Left colon (tissue), 2 donors: ENCODE measurements around the gene ACOXL. TPM values are rescaled to one million over a fixed set of nuclear protein-coding genes. Genes with fewer than 3 reads are reported as not detected.

Experiments used
- ATAC-seq: fragments of 200-7000 bp; cut with Tn5 transposase; one replicate; pipeline ENCODE4 v1.9.1; 2020; ENCODE audit warnings: mild to moderate bottlenecking, moderate library complexity
- DNase-seq, 2 donors: peaks; one replicate each; pipeline ENCODE4 v3.0.0-alpha.2; 2020
- intact Hi-C, 2 donors: fragments of 100-400 bp; cut with DNase I in 1 of 2; cut with micrococcal nuclease in 1 of 2; formaldehyde crosslinking; loops; one replicate each; pipeline versions ENCODE4 v1.11.2 to v1.14.0; 2022; cut with DNase I, micrococcal nuclease
- total RNA-seq, 2 donors: library from RNA; stranded (reverse); fragmentation: NEBNext Ultra II Directional; extraction: Animal tissue kit (Norgen Biotek cat#: 25700); gene quantifications; one replicate each; pipeline ENCODE4 v1.2.1, GENCODE V29; 2021
- donor health status: DM: no; HTN: no; CAD: no.
- donor health status: DM: yes; HTN: yes; CAD: no.

ACOXL gene
- total RNA-seq, 2 donors from 2014 or later: 0.42 to 0.82 TPM

DNA sequence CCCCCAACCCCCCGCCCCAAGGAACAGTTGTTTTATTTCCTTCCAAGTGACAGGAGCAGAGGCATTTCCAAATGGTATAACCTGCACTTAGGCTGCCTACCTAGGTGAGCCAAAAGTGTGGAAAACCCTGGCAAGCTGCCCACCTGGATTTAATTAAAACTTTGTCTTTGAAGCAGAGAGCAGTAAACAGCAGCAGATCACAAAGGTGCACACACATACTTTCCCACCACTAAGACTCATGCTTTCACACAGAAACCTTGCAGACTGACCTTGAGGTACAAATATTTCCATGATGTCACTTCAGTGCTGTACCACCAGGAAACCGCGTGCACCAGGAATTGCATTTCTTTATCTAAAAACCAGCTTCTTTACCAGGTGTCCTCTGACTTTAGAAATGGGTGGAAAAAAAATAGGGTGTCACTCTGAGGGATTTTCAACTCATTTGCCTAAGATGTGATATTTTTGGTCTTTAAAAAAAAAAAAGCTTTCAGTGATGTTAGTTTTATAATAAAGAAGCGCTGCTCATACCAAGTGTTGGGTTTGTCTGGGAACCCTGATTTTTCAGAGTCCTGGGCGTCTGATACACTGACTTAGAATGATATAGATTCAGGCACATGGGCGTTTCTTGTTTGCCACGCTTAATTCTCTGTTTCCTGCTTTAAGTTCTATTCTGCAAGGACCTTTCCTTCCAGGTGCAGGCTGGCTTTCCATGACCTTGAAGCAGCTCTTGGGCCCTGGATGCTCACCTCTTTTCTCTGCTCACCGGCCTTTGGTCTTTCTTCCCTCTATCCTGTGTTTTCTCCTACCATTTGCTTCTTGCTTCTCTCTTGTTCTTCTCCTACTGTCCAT is 317.6 kb downstream of the ACOXL start:
- peak in 1 of 2 donors; percentile 46 for DNase-seq
- intact Hi-C loops: no loop called here
- peak; percentile 68 for ATAC-seq

DNA sequence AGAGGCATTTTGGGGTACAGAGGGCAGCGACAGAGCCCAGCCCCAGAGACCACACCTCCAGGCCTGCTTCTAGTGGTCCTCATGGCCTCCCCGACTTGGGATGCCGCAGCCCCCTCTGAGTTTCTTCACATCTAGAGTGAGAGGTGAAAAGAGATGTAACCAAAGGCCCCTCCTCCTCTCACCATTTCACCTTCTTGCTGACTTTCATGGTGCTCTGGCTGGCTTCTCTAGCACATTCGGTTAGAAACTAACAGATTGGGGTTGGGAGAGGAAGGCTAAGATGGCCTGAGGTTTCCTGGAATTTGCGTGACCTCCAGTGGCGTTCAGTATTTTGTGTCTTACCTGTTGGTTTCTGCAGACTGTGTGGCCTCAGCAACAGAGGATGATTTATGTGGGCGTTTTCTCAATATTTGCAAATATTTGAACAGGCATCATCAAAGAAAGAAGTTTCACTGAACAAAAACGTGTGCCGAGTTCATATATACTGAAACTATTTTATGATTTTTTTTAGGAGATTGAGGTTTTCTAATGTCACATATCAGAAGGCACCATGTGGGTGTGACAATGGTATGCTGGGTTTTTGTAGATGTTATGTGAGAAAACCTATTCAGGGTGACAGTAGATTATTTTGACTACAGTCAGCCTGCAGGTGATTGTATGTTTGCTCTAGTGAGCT is 318.5 kb downstream of the ACOXL start:
- DNase-seq (no peak), ATAC-seq (peak; percentile 52)
- intact Hi-C loops: no loop called here

DNA sequence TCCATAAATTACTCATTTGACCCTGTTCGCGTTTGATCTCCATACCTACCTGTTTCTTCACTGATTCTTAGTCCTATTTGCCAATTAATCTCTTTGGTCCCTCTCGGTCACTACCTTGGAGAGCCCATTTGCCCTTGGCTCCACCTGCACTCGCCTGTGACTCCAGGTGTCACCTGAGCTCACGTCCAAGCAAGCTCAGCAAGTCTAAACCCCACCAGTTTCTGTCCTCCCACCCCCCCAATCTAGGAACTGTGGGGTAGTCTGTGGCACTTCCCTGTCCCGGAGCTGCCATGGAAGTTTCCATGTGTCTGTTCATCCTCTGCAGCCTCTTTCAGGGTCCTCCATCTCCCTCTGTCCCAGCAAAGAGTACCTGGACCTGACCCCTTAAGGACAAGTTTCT is 320.2 kb downstream of the ACOXL start:
- no peak for ATAC-seq
- intact Hi-C loops: no loop called here
- no peak for DNase-seq

DNA sequence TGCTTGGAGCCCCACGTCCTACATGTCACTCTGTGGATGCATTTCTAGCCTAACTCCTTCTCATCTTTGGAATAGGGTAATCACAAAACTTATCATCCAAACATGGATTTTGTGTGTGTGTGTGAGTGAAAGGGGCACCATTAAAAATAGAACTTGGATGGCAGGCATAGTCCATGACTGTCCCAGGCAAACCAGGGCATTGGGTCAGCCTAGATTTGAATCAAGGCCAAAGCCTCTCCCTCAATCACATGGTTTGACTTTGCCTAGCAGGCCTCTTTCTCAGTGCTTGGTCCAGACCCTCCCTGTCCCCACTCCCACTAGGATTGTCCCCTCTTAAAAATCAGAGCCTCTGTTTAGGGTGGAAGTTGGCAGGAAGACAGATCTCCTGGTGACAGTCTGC is 320.9 kb downstream of the ACOXL start:
- intact Hi-C loops: no loop called here
- no peak for ATAC-seq
- DNase-seq: no peak

DNA sequence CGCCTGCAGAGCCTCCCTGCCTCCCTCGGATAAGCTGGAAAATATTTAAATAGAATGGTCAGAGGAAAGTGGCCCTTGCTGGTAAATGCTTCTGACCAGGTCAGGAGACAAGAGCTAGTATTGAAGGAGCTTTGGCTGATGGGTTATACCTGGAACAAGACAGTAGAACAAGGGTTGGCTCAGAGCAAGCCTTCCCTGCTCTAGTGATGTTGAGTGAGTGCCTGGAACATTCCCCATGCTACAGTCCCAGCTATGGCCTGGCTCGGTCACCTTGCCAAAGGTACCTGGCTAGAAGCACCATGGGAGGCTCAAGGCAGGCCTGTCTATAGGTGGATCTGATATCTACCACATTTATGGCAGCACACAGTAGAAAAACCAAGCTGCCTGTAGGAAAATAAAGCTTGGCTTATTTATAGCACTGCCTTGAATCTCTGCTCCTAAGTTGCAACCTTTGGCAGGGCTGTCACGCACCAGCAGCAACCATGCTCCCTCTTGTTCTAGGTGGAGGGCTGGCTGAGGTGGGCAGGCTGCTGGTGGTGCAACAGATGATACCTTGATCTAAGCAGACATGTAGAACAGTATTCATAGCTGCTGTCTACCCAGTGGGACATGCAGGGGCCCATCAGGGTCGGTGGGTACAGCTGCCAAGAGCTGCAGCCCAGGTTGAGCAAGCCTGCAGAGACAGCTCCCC is 321.6 kb downstream of the ACOXL start:
- no peak for DNase-seq

DNA sequence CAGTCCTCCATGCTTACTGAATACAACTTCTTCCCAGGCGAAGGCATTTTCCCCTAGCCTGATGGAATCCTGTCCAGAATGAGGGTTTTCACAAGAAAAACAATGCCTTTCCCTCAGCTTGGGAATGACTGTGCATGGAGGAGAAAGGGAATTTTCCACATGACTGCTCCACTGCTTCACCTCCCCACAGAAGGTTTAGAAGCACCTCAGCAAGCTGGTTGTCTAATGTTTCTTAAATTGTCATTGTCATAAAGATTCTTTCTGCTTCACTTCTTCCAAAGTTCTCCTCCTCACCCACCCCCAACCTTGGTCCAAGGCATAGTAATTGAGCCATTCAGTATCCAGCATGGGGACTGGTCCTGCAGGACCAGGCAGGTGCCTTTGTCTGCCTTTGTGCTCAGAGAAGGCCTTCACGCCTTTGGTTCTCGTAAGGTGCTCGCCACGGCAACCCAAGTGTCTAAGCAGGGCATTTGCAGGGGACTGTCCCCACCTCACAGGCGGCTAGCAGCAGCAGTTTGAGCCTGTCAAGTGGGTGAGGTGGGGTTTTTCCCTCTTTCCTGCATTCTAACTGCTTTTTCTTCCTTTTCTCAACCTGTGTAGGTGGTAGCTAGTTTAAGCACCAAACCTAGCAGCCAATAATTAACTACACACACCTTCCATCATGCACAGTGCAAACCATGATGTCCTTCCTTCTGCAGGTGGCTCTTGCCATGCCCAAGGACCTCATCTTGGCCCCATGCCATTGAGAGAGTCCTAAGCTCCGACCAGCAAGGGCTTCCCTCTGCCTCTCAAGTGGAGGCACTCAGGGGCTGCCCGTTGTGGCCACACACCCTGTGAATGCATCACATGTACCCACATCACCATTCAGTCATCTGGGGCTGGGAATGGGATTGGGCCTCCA is 322.7 kb downstream of the ACOXL start:
- ATAC-seq: peak; percentile 46
- intact Hi-C loops: no loop called here
- DNase-seq: no peak

More for the DNA sequence above, 321.6 kb downstream of the ACOXL start:
- no peak for ATAC-seq
- intact Hi-C loops: no loop called here

DNA sequence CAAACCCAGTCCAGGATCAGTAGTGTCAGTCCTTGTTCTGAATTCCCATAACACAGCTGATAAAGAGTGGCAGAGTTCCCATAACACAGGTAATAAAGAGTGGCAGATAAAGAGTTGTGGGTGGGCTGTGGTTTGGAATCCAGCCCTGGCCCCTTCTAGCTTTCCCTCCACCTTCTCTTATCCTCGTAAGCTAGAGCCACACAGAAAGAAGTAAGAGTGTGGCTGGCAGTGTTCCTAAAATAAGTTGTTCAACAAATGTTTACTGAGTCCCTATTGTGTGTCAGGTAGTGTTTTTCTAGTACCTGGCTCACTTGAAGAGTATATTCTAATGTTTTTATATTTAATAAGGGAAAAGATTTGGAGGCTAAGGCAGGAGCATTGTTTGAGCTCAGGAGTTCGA is 323.4 kb downstream of the ACOXL start:
- no peak for DNase-seq
- intact Hi-C loops: no loop called here

DNA sequence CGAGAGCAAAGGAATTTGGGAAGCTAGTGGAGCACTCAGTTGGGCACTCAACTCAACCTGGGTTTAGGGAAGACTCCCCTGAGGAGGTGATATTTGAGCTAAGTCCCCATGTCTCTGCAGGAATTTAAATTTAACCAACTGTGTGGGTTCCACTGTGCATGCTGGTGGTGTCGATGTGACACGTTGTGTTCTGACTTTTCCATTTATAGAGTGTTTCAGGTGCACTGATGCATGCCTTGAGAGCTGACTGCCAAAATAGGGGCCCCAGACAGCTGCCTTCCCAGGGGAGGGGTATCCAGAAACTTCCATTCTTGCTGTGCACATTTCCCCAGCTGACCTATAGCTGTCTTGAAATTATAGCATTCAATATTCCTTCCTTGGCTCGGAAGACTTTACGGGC is 324.7 kb downstream of the ACOXL start:
- intact Hi-C loops: no loop called here
- DNase-seq: no peak
- ATAC-seq: no peak

More for the DNA sequence above, 323.4 kb downstream of the ACOXL start:
- ATAC-seq: no peak

DNA sequence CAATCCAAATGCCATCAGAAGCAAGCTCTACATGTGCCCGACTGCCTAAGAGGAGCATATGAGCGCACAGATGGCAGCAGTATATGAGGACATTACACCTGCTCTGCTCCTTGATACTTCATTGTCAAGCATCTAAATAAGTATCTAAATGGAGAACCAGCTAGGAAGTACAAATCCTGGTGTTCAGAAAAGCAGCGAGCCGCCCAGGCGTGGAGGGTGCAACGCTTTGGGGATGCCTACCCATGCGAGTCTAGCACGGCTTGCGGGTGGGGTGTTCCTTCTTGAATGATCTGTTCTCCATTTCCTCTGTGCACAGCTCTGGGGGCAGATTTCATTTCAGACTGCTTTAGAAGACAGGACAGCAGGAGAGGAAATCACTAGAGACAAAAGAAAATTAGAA is 325.3 kb downstream of the ACOXL start:
- intact Hi-C loops: no loop called here
- DNase-seq (no peak), ATAC-seq (no peak)

DNA sequence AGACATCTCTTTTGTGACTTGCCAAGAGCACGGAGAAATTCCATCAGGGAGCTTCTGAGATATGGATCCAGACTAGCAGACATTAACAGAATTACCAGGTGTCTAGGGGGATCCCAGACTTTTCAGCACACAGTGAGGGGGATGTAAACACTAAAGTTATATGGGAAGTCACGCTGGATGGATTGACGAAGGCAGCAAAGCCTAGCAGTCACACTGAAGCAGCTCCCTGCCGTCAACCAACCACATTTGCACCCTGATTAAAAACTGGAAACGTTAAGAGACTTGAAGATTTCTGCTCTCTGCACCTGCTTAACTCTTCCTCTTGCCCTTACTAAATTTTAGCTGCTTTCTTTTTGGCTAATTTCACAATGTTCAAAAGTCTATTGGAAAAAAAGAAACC is 325.9 kb downstream of the ACOXL start:
- DNase-seq (no peak), ATAC-seq (no peak)
- intact Hi-C loops: no loop called here

DNA sequence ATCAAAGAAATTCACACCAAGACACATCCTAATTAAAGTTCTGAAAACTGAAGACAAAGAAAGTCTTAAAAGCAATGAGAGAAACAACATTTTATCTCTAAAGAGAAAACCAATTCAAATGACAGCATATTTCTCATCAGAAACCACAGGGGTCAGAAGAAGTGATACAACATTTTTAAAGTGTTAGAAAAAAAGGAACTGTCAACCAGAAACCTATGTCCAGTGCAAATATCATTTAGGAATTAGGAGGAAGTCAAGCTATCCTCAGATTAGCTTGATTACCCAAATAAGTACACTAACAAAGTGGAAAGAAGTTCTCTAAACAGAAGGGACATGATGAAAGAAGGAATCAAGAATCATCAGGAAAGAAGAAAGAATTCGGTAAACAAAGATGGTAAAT is 328.8 kb downstream of the ACOXL start:
- intact Hi-C loops: no loop called here
- ATAC-seq: no peak
- no peak for DNase-seq

DNA sequence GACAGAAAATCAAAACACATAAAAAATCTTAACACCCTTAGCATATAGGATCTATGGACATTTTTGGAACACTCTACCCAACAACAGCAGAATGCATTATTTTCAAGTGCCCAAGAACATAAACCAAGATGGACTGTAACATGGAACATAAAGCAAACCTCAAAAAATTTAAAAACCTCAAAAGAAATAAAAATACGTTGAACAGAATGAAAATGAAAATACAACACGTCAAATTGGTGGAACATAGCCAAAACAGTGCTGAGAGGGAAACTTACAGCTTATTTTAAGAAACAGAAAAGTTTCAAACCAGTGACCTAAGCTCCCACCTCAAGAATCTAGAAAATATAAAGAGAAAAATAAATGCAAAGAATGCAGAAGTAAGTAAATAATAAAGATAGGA is 330.0 kb downstream of the ACOXL start:
- intact Hi-C loops: no loop called here
- ATAC-seq (no peak), DNase-seq (no peak)

DNA sequence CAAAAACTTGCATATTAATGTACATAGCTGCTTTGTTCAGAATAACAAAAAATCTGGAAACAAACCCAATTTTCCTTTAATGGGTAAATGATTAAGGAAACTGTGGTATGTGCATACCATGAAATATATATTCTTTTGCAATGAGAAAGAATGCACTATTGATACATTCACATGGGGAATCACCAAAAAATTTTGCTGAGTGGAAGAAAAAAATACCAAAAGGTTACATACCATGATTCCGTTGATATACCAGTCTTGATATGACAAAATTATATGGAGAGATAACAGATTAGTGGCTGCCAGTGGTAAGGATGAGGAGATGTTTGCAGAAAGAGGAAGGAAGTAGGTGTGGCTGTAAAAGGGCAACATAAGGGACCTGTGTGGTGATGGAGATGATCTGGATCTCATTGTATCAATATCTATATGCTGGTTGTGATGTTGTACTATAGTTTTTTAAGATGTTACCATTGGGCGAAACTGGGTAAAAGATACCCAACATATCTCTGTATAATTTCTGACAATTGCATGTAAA is 333.8 kb downstream of the ACOXL start:
- intact Hi-C loops: no loop called here
- ATAC-seq (no peak), DNase-seq (no peak)

DNA sequence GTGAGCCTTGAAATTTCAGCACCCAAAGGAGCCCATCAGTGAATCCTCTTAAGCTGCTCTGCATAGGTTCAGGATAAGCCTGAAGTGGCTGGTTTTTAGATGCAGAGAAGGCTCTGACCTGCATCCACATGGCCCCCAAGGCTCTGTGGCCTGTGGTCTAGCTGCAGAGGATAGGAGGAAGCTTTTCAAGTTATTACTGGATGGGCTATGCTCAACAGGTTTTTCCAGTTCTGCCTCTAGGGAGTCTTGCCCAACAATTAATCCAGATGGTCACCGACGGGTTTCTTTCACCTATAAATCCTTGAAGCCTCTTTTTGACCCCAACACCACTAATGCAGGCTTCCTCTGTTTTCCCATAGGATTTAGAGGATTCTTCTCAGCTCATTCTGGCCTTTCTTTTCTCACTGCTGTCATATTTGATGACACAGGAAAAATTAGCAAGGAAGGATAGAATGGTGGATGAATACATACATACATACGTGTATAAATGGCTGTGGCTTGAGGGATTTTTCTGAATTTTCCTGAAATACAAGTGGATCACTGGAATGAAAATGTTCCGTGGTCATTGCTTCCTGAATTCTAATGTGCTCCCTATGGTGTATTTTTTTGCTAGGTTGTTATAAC is 336.2 kb downstream of the ACOXL start:
- DNase-seq: peak in 1 of 2 donors; percentile 49
- peak; percentile 99 for ATAC-seq
- intact Hi-C loops: no loop called here

DNA sequence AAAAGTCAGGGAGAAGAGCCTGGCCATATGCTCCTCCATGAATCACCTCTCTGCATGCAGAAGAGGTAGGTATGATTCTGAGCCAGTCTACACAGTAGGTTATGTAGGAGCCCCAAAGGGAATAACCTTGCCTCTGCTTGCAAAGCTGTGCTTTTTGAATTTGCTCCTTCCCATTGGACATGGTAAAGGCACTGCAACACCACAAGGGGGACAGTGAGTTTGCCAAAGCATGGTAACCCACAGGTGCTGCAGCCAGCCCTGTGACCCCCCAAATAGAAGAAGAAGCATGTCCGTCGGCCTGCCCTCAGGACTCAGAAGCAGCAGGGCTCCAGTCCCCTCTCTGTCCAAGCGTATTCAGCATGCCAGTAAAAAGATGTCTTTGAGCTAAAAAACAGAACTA is 337.3 kb downstream of the ACOXL start:
- ATAC-seq (no peak), DNase-seq (no peak)
- intact Hi-C loops: no loop called here

DNA sequence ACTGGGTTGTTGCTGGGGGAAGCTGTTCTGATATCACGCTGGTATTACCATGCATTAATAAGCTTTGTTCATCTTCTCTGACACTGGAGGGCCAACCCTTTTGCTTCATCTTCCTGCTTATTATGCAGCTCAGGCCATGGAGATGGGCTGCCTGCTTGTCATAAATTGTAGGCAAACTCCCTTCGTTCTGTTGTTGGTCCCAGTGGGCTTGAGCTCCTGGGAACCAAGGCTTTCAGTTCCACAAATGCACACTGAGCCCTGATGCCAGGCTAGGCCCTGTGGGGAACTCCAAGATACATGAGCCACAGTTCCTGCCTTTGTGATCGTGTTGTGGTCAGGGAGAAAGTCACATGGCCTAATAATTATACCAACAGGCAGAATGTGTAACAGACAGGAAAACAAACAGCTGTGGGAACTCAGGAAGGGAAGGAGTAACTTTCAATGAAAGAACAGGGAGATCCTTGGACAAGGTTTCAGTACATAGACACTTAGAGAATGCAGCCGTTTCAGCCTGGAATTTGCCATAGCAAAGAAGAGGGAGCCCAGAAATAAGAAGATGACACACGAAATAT is 339.3 kb downstream of the ACOXL start:
- intact Hi-C loops: no loop called here
- no peak for DNase-seq
- ATAC-seq: no peak

DNA sequence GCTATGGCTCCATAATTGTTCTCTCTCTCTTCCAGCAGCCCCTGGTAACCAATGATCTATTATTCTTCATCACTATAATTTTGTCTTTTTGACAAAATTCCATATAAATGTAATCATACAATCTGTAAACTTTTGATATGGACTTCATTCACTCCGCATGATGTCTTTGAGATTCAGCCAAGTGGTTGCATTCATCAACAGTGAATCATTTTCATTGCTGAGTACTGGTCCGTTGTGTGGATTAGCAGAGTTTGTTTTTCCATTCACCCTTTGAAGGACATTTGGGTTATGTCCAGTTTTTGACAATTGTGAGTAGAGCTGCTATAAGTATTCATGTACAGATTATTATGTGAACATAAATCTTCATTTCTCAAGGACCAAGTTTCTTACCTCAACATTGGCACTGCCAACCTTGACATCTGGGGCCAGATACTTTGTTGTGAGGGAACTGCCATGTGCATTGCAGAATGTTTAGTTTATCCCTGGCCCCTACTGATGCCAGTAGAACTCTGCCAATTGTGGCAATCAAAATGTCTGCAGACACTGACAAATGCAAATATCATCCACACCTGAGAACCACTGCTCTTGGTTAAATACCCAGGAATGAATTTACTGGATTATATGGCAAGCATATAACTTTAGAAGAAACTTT is 340.0 kb downstream of the ACOXL start:
- intact Hi-C loops: no loop called here
- DNase-seq: no peak
- no peak for ATAC-seq
